ENCODE measurements around the gene TGM6. TPM values are rescaled to one million over a fixed set of nuclear protein-coding genes. Genes with fewer than 3 reads are reported as not detected.
"Not testable (repeated sequence)": the region's sequence is repeated elsewhere in the genome, so short reads cannot be mapped to it uniquely, and the experiment has no call there.

Gene TGM6
- total and polyA plus RNA-seq, 12 donors, result not detected

GRCh38 chr20:2402271-2402980, 21.7 kb downstream of the TGM6 start:
- Histone ChIP-seq H3K27me3 (no peaks in the 10 kb centered on the region), H3K36me3 (replicated peaks in 1 of 2) (no peaks in the 10 kb centered on the region), H3K4me3 (no peak overlapping the region), H3K9me3 (replicated peaks in 1 of 3) (no peaks in the 10 kb centered on the region), H3K4me1 (replicated peaks in 1 of 2) (no peaks in the 10 kb centered on the region), H3K27ac (no peak overlapping the region)
- TF ChIP-seq POLR2A (IDR thresholded peaks at IDR 0.05), result no peak
- TF ChIP-seq CTCF (IDR thresholded peaks at IDR 0.05), result peak in 3 of 6 experiments; percentile 16 to 28 (median 24)
- WGBS, 4 donors, result 33 to 40% (median 39%) methylated on average over 7 of the region's 7 CpGs
- intact Hi-C loops (cut with DNase I), result no loop called here
- DNase-seq, result peak in 2 of 7 donors; percentile 24 to 29

GRCh38 chr20:2403291-2404052, 22.8 kb downstream of the TGM6 start:
- no peaks in the 10 kb centered on the region for H3K9me3 ChIP-seq (replicated peaks in 1 of 3)
- intact Hi-C loops (cut with DNase I), result no loop called here
- no peaks in the 10 kb centered on the region for H3K27me3 ChIP-seq
- 91 to 94% (median 93%) methylated on average over 15 to 24 of the region's 24 CpGs for WGBS, 4 donors
- no peak overlapping the region for H3K4me3 ChIP-seq
- H3K36me3 ChIP-seq (replicated peaks in 1 of 2), result no peaks in the 10 kb centered on the region
- H3K27ac ChIP-seq, result no peak overlapping the region
- H3K4me1 ChIP-seq (replicated peaks in 1 of 2), result no peaks in the 10 kb centered on the region
- DNase-seq, result peak in 1 of 7 donors; percentile 20
- no peak for TF ChIP-seq CTCF (IDR thresholded peaks at IDR 0.05)
- no peak for TF ChIP-seq POLR2A (IDR thresholded peaks at IDR 0.05)

GRCh38 chr20:2405693-2406065, 25.0 kb downstream of the TGM6 start:
- DNase-seq, result no peak
- no peak for TF ChIP-seq CTCF (IDR thresholded peaks at IDR 0.05)
- TF ChIP-seq POLR2A (IDR thresholded peaks at IDR 0.05), result no peak
- H3K4me1 ChIP-seq (replicated peaks in 1 of 2), result no peaks in the 10 kb centered on the region
- intact Hi-C loops (cut with DNase I), result no loop called here
- no peaks in the 10 kb centered on the region for H3K9me3 ChIP-seq (replicated peaks in 1 of 3)
- no peaks in the 10 kb centered on the region for H3K27me3 ChIP-seq
- H3K4me3 ChIP-seq, result no peak overlapping the region
- 63 to 88% (median 81%) methylated on average over 1 of the region's 1 CpG for WGBS, 4 donors
- H3K36me3 ChIP-seq (replicated peaks in 1 of 2), result no peaks in the 10 kb centered on the region
- H3K27ac ChIP-seq, result no peak overlapping the region

GRCh38 chr20:2407355-2407754, 26.7 kb downstream of the TGM6 start:
- H3K4me1 ChIP-seq (replicated peaks in 1 of 2); H3K4me3 ChIP-seq; H3K27me3 ChIP-seq; H3K36me3 ChIP-seq (replicated peaks in 1 of 2); DNase-seq; H3K9me3 ChIP-seq (replicated peaks in 1 of 3); H3K27ac ChIP-seq; intact Hi-C loops (cut with DNase I): not testable (repeated sequence)
- 73 to 85% (median 78%) methylated on average over 7 of the region's 7 CpGs for WGBS, 4 donors

Data from adrenal gland (tissue), 12 donors.